Measurements from ENCODE around the gene PFKFB1.
"Not testable (repeated sequence)": the region's sequence is repeated elsewhere in the genome, so short reads cannot be mapped to it uniquely, and the experiment has no call there.

PFKFB1 gene

DNA sequence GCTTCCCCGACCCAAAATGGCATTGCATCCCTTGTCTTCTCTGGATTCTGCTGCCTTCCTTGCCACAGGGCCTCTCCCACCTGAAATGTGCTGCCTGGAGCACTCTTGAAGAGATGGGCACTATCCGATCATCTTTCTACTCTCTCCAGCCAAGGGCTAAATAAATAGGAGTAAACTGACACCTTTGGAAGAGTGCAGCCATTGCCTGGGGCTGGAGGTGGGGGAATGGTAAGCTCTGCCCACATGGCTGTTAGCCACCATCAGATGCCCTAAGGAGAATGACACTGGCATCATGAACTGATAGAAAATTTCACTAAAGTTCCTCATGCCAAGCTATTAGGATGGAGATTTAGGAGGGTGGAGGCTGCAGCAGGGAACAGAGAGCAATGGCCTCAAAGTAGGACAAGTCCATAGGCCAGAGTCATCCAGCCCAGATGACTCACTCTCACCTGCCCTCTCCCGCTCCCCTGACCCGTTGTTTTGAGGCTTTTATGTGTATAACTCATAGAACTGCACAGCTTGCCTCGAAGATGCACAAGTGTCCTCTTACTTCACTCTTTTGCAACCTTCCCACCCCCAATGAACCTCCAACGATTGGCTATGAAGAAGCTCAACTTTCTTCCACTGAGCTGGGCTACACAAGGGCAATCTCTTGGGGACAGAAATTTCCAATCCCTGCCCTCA lies 822 bp upstream of the PFKFB1 start:
- H3K27me3 ChIP-seq (ENCODE audit: control insufficient read depth in 1 of 2, insufficient read depth in 2 of 2, low read length in 2 of 2): no peaks in the 10 kb centered on the region
- H3K9me3 ChIP-seq (ENCODE audit: control insufficient read depth in 1 of 2, low read length in 2 of 2): no peaks in the 10 kb centered on the region
- peaks cover 0 to 6% of the 10 kb centered on the region in 2 donors for H3K4me1 ChIP-seq (ENCODE audit: control insufficient read depth in 1 of 2, insufficient read depth in 2 of 2, low read length in 2 of 2)
- H3K27ac ChIP-seq (ENCODE audit: low read depth, low read length): no peak overlapping the region
- H3K4me3 ChIP-seq (ENCODE audit: low read depth in 1 of 2, low read length in 2 of 2): no peak overlapping the region
- H3K36me3 ChIP-seq (ENCODE audit: control insufficient read depth in 1 of 2, insufficient read depth in 2 of 2, low read length in 2 of 2): no peaks in the 10 kb centered on the region
- H3K9ac ChIP-seq (ENCODE audit: low read depth in 1 of 2, low read length in 2 of 2): no peak overlapping the region

DNA sequence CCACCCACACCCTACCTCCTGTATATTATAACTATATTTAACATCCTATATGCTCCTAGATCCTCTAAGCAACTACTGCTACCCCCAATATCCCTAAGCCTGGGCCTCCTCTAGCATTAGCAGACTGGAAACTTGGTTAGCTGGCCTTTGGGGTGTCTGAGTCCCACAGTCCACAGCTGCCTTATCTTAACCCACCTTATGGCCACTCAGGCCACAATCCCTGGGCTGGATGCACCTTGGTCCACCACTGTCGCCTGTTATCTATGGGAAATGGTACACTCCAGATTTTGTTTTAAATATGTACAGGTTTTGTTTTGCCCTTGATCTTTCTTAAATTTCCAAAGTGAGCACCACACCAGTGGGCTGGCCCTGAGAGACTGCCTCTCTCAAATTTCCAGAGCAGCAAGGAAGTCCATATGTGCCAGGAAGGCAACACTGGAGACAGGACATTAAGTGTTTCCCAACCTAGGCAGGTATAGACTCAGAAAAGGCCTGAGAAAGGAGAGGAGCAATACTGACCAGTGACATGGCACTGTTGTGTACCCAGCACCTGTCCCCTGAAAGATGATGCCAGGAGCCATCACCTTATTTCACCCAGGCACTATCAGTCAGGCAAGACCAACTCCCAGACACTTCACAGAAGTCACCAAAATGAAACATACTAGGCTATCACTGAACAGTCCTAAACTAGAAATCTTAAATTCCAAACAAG lies 921 bp downstream of the PFKFB1 start:
- Histone ChIP-seq H3K4me3 (ENCODE audit: low read depth in 1 of 2, low read length in 2 of 2) (no peak overlapping the region), H3K9me3 (ENCODE audit: control insufficient read depth in 1 of 2, low read length in 2 of 2) (no peaks in the 10 kb centered on the region), H3K27ac (ENCODE audit: low read depth, low read length) (no peak overlapping the region), H3K4me1 (ENCODE audit: control insufficient read depth in 1 of 2, insufficient read depth in 2 of 2, low read length in 2 of 2) (no peaks in the 10 kb centered on the region), H3K9ac (ENCODE audit: low read depth in 1 of 2, low read length in 2 of 2) (no peak overlapping the region), H3K36me3 (ENCODE audit: control insufficient read depth in 1 of 2, insufficient read depth in 2 of 2, low read length in 2 of 2) (no peaks in the 10 kb centered on the region), H3K27me3 (ENCODE audit: control insufficient read depth in 1 of 2, insufficient read depth in 2 of 2, low read length in 2 of 2) (no peaks in the 10 kb centered on the region)

- Histone ChIP-seq H3K9ac (ENCODE audit: low read depth in 1 of 2, low read length in 2 of 2) (no peak overlapping the region), H3K4me1 (ENCODE audit: control insufficient read depth in 1 of 2, insufficient read depth in 2 of 2, low read length in 2 of 2) (no peaks in the 10 kb centered on the region), H3K9me3 (ENCODE audit: control insufficient read depth in 1 of 2, low read length in 2 of 2) (no peaks in the 10 kb centered on the region), H3K27ac (ENCODE audit: low read depth, low read length) (no peak overlapping the region), H3K4me3 (ENCODE audit: low read depth in 1 of 2, low read length in 2 of 2) (no peak overlapping the region), H3K36me3 (ENCODE audit: control insufficient read depth in 1 of 2, insufficient read depth in 2 of 2, low read length in 2 of 2) (no peaks in the 10 kb centered on the region), H3K27me3 (ENCODE audit: control insufficient read depth in 1 of 2, insufficient read depth in 2 of 2, low read length in 2 of 2) (no peaks in the 10 kb centered on the region)
Observed at GRCh38 chrX:54991706-54992105, 2.3 kb downstream of the PFKFB1 start.

DNA sequence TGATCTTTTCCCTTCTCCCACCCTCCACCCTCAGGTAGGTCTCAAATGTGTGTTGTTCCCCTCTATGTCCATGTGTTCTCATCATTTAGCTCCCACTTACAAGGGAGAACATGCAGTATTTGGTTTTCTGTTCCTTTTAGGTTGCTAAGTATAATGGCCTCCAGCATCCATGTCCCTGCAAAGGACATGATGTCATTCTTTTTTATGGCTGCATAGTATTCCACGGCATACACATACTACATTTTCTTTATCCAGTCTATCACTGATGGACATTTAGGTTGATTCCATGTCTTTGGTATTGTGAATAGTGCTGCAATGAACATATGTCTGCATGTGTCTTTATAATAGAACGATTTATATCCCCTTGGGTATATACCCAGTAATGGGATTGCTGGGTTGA lies 10.7 kb downstream of the PFKFB1 start:
- not testable (repeated sequence) for H3K27ac ChIP-seq (ENCODE audit: low read depth, low read length); H3K4me3 ChIP-seq (ENCODE audit: low read depth in 1 of 2, low read length in 2 of 2); H3K4me1 ChIP-seq (ENCODE audit: control insufficient read depth in 1 of 2, insufficient read depth in 2 of 2, low read length in 2 of 2); H3K36me3 ChIP-seq (ENCODE audit: control insufficient read depth in 1 of 2, insufficient read depth in 2 of 2, low read length in 2 of 2); H3K9ac ChIP-seq (ENCODE audit: low read depth in 1 of 2, low read length in 2 of 2); H3K9me3 ChIP-seq (ENCODE audit: control insufficient read depth in 1 of 2, low read length in 2 of 2); H3K27me3 ChIP-seq (ENCODE audit: control insufficient read depth in 1 of 2, insufficient read depth in 2 of 2, low read length in 2 of 2)

DNA sequence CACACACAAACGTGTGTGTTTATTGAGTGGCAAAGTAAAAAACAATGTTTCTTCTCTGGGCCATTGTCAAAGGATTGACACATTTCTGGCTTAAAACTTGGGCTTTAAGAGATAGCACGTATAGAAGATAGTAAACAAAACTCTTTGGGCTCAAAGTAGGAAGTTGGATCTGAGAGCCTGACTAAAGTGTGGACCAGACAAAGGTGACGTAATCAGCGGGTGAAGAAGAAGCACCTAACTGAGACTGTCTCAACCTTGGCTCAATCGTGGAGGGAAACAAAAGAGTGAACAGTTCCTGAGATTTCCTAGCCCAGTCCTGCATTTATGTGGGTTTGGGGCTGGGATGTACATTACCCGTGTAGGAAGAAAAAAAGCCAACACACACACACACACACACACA lies 13.7 kb downstream of the PFKFB1 start:
- no peak overlapping the region for H3K4me3 ChIP-seq (ENCODE audit: low read depth in 1 of 2, low read length in 2 of 2)
- no peak overlapping the region for H3K27ac ChIP-seq (ENCODE audit: low read depth, low read length)
- H3K27me3 ChIP-seq (ENCODE audit: control insufficient read depth in 1 of 2, insufficient read depth in 2 of 2, low read length in 2 of 2): no peaks in the 10 kb centered on the region

GRCh38 chrX:54979432-54979831 lies 14.6 kb downstream of the PFKFB1 start:
- no peaks in the 10 kb centered on the region for H3K4me1 ChIP-seq (ENCODE audit: control insufficient read depth in 1 of 2, insufficient read depth in 2 of 2, low read length in 2 of 2)
- H3K4me3 ChIP-seq (ENCODE audit: low read depth in 1 of 2, low read length in 2 of 2): no peak overlapping the region
- no peaks in the 10 kb centered on the region for H3K27me3 ChIP-seq (ENCODE audit: control insufficient read depth in 1 of 2, insufficient read depth in 2 of 2, low read length in 2 of 2)
- no peaks in the 10 kb centered on the region for H3K9me3 ChIP-seq (ENCODE audit: control insufficient read depth in 1 of 2, low read length in 2 of 2)
- H3K27ac ChIP-seq (ENCODE audit: low read depth, low read length): no peak overlapping the region
- no peaks in the 10 kb centered on the region for H3K36me3 ChIP-seq (ENCODE audit: control insufficient read depth in 1 of 2, insufficient read depth in 2 of 2, low read length in 2 of 2)
- H3K9ac ChIP-seq (ENCODE audit: low read depth in 1 of 2, low read length in 2 of 2): no peak overlapping the region

More for the DNA sequence above, 13.7 kb downstream of the PFKFB1 start:
- H3K36me3 ChIP-seq (ENCODE audit: control insufficient read depth in 1 of 2, insufficient read depth in 2 of 2, low read length in 2 of 2): no peaks in the 10 kb centered on the region
- no peak overlapping the region for H3K9ac ChIP-seq (ENCODE audit: low read depth in 1 of 2, low read length in 2 of 2)
- H3K4me1 ChIP-seq (ENCODE audit: control insufficient read depth in 1 of 2, insufficient read depth in 2 of 2, low read length in 2 of 2): no peaks in the 10 kb centered on the region
- H3K9me3 ChIP-seq (ENCODE audit: control insufficient read depth in 1 of 2, low read length in 2 of 2): no peaks in the 10 kb centered on the region

DNA sequence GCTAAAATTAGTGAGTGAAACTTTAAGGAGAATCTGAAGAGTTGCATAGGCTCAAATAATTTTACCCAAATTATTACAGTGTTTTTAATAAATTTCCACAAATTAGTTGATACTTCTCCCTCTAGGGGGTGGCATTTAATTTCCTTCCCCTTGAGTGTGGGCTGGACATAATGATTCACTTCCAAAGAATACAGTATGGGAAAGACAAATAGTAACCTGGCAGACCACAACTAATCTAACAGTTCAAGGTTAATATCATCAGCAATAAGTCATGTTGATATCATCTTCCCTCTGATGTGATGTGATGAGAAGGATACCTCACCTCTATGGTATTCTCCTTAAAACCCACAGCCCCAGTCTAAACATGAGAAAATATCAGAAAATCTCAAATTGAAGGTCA lies 15.5 kb downstream of the PFKFB1 start:
- no peaks in the 10 kb centered on the region for H3K27me3 ChIP-seq (ENCODE audit: control insufficient read depth in 1 of 2, insufficient read depth in 2 of 2, low read length in 2 of 2)
- H3K36me3 ChIP-seq (ENCODE audit: control insufficient read depth in 1 of 2, insufficient read depth in 2 of 2, low read length in 2 of 2): no peaks in the 10 kb centered on the region
- H3K9ac ChIP-seq (ENCODE audit: low read depth in 1 of 2, low read length in 2 of 2): no peak overlapping the region
- no peaks in the 10 kb centered on the region for H3K4me1 ChIP-seq (ENCODE audit: control insufficient read depth in 1 of 2, insufficient read depth in 2 of 2, low read length in 2 of 2)
- H3K9me3 ChIP-seq (ENCODE audit: control insufficient read depth in 1 of 2, low read length in 2 of 2): no peaks in the 10 kb centered on the region
- no peak overlapping the region for H3K27ac ChIP-seq (ENCODE audit: low read depth, low read length)
- no peak overlapping the region for H3K4me3 ChIP-seq (ENCODE audit: low read depth in 1 of 2, low read length in 2 of 2)

- Histone ChIP-seq H3K9me3 (ENCODE audit: control insufficient read depth in 1 of 2, low read length in 2 of 2) (no peaks in the 10 kb centered on the region), H3K36me3 (ENCODE audit: control insufficient read depth in 1 of 2, insufficient read depth in 2 of 2, low read length in 2 of 2) (no peaks in the 10 kb centered on the region), H3K9ac (ENCODE audit: low read depth in 1 of 2, low read length in 2 of 2) (no peak overlapping the region), H3K4me3 (ENCODE audit: low read depth in 1 of 2, low read length in 2 of 2) (no peak overlapping the region), H3K27ac (ENCODE audit: low read depth, low read length) (no peak overlapping the region), H3K4me1 (ENCODE audit: control insufficient read depth in 1 of 2, insufficient read depth in 2 of 2, low read length in 2 of 2) (no peaks in the 10 kb centered on the region), H3K27me3 (ENCODE audit: control insufficient read depth in 1 of 2, insufficient read depth in 2 of 2, low read length in 2 of 2) (no peaks in the 10 kb centered on the region)
Observed at GRCh38 chrX:54977387-54977786, 16.6 kb downstream of the PFKFB1 start.

- Histone ChIP-seq H3K27me3 (ENCODE audit: control insufficient read depth in 1 of 2, insufficient read depth in 2 of 2, low read length in 2 of 2) (no peaks in the 10 kb centered on the region), H3K36me3 (ENCODE audit: control insufficient read depth in 1 of 2, insufficient read depth in 2 of 2, low read length in 2 of 2) (no peaks in the 10 kb centered on the region), H3K4me3 (ENCODE audit: low read depth in 1 of 2, low read length in 2 of 2) (no peak overlapping the region), H3K27ac (ENCODE audit: low read depth, low read length) (no peak overlapping the region), H3K9ac (ENCODE audit: low read depth in 1 of 2, low read length in 2 of 2) (no peak overlapping the region), H3K9me3 (ENCODE audit: control insufficient read depth in 1 of 2, low read length in 2 of 2) (no peaks in the 10 kb centered on the region), H3K4me1 (ENCODE audit: control insufficient read depth in 1 of 2, insufficient read depth in 2 of 2, low read length in 2 of 2) (no peaks in the 10 kb centered on the region)
Observed at GRCh38 chrX:54964766-54965497, 29.1 kb downstream of the PFKFB1 start.

- Histone ChIP-seq H3K4me1 (ENCODE audit: control insufficient read depth in 1 of 2, insufficient read depth in 2 of 2, low read length in 2 of 2) (no peaks in the 10 kb centered on the region), H3K27me3 (ENCODE audit: control insufficient read depth in 1 of 2, insufficient read depth in 2 of 2, low read length in 2 of 2) (no peaks in the 10 kb centered on the region), H3K36me3 (ENCODE audit: control insufficient read depth in 1 of 2, insufficient read depth in 2 of 2, low read length in 2 of 2) (no peaks in the 10 kb centered on the region), H3K9me3 (ENCODE audit: control insufficient read depth in 1 of 2, low read length in 2 of 2) (no peaks in the 10 kb centered on the region), H3K9ac (ENCODE audit: low read depth in 1 of 2, low read length in 2 of 2) (no peak overlapping the region), H3K27ac (ENCODE audit: low read depth, low read length) (no peak overlapping the region), H3K4me3 (ENCODE audit: low read depth in 1 of 2, low read length in 2 of 2) (no peak overlapping the region)
Observed at GRCh38 chrX:54961750-54962149, 32.2 kb downstream of the PFKFB1 start.

Measured in duodenal mucosa (tissue), 2 donors.